Activated naive CD4-positive, alpha-beta T cell (primary cell): ENCODE data around the gene BORCS6.
A peak's percentile ranks its signal among the peaks of the same experiment; 100 is the strongest.
"Not testable (repeated sequence)": the region's sequence is repeated elsewhere in the genome, so short reads cannot be mapped to it uniquely, and the experiment has no call there.

Experiments used
- DNase-seq, 4 experiments: peaks; one replicate each; lab custom pipeline; 2025; lab: John Stamatoyannopoulos, UW

BORCS6 gene

GRCh38 chr17:8173056-8173870 lies 16.7 kb downstream of the BORCS6 start:
- DNase-seq, result peak; percentile 22 to 47 (median 39)

GRCh38 chr17:8170186-8170585 lies 19.8 kb downstream of the BORCS6 start:
- not testable (repeated sequence) for DNase-seq

GRCh38 chr17:8167526-8167925 lies 22.5 kb downstream of the BORCS6 start:
- no peak for DNase-seq

DNA sequence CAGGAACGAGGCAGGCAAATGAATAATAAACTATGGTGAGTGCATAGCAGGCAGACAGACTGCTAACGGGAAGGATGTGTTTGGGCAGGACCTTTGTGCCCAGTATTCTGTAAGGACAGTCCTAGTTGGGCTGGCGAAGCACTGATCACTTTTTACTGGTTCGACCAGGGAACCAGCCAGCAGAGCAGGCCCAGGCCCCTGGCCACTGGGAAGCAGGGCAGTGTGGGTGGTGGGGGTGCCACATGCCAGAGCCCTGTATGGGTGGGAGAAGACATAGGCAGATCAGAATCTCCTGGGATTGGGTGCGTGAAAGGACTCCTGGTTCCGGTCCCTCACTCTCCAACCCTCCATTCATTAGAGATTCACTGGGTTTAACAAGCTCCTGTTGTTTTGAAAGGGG lies 23.2 kb downstream of the BORCS6 start:
- DNase-seq, result no peak

DNA sequence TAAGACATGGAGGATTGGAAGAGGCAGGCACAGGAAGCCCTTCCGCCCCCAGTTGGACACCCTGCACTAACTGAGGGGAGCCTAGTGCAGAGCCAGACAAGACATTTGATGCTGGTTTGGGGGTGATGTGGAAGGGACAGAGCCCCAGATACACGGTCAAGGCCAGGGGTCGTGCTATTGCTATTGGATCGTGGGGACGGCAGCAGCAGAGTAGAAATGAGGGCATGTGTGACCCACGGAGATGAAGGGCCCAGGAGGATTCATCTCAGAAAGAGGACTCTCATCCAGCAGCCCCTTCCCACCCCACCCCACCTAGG lies 25.2 kb downstream of the BORCS6 start:
- no peak for DNase-seq

- peak in 3 of 4 experiments; percentile 30 to 48 (median 41) for DNase-seq
Observed at GRCh38 chr17:8163978-8164814, 25.8 kb downstream of the BORCS6 start.

- DNase-seq, result peak in 2 of 4 experiments; percentile 19 to 47
Observed at GRCh38 chr17:8162997-8163977, 26.7 kb downstream of the BORCS6 start.

DNA sequence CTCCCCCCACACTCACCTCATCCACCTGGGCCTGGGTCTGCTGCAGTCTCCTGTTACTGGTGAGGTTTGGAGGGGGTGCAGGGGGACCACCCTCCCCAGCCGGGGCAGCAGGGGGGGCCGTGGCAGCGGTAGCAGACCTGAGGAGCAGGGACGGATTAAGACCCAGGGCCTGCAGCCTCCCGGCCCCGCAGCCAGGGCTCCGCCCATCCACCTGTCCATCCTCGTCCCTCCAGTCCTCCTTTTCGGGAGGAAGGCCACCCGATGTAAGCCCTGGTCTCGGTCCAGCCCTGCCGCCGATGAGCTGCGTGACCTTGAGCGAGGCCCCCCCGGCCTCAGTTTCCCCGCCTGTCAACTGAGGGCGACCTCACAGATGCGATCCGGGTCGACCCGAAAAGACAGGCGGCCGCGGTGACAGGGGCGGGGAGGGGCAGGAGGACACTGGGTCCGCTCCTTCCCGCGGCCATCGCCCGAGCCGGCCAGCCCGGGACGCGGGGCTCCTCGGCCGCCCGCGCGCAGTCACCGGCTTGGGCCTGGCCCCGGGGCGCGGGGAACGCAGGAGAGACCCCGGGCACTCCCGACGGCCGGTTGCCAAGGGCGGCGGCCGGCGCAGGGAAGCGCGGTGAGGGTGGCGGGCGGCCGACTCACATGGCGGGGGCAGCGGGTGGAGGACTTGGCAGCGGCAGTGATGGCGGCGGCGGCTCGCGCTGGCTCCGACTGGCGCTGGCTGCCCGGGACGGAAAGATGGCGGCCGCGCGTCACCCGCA lies 27.6 kb downstream of the BORCS6 start, which contains the start of gene VAMP2:
VAMP2 (minus strand) TSS at position 716 of the 764 bp plus-strand sequence; CDS start at position 647, 69 bp downstream.
- peak in 3 of 4 experiments; percentile 55 to 84 (median 73) for DNase-seq

GRCh38 chr17:8161289-8162232 lies 28.4 kb downstream of the BORCS6 start:
- no peak for DNase-seq

- no peak for DNase-seq
Observed at GRCh38 chr17:8160741-8161221, 29.2 kb downstream of the BORCS6 start.

- DNase-seq, result no peak
Observed at GRCh38 chr17:8160224-8160577, 29.8 kb downstream of the BORCS6 start.

GRCh38 chr17:8159459-8160223 lies 30.3 kb downstream of the BORCS6 start:
- no peak for DNase-seq

- no peak for DNase-seq
Observed at GRCh38 chr17:8159032-8159400, 31.0 kb downstream of the BORCS6 start.

GRCh38 chr17:8158267-8159031 lies 31.5 kb downstream of the BORCS6 start:
- DNase-seq, result peak; percentile 65 to 84 (median 81)

GRCh38 chr17:8156246-8156992 lies 33.6 kb downstream of the BORCS6 start:
- DNase-seq, result peak; percentile 99 to 100 (median 100)

GRCh38 chr17:8155996-8156245 lies 34.1 kb downstream of the BORCS6 start:
- DNase-seq, result no peak

- DNase-seq, result no peak
Observed at GRCh38 chr17:8155231-8155995, 34.6 kb downstream of the BORCS6 start.
